SK-N-MC (cell line): ENCODE results near the gene TMEM219.

Experiments used
- FOXP2 ChIP-seq: optimal IDR thresholded peaks from 2 replicates; pipeline ENCODE3; 2011; ENCODE audit warnings: mild to moderate bottlenecking, moderate library complexity; ENCODE audit not compliant: insufficient read depth; ENCODE audit errors: extremely low read length, control extremely low read depth
- POLR2AphosphoS5 ChIP-seq: IDR thresholded peaks from 2 replicates; pipeline ENCODE4 v1.6.1; 2012; ENCODE audit warnings: mild to moderate bottlenecking, low read depth, low read length, borderline replicate concordance

- TF ChIP-seq FOXP2 = peak; percentile 85
- peak; percentile 96 for TF ChIP-seq POLR2AphosphoS5
These were observed 11.7 kb downstream of the TMEM219 start, which contains the start of gene TAOK2 for GRCh38 chr16:29973384-29974246.
